ENCODE data around the gene CTDSPL.

The CTDSPL gene

GRCh38 chr3:37907906-37908305 is 46.2 kb downstream of the CTDSPL start:
- TF ChIP-seq REST (IDR thresholded peaks at IDR 0.05; ENCODE audit: insufficient replicate concordance, low read depth) (no peak), CTCF (IDR thresholded peaks at IDR 0.05; ENCODE audit: insufficient read depth, low read length) (no peak), POLR2AphosphoS5 (IDR thresholded peaks at IDR 0.05; ENCODE audit: low read depth) (no peak), GABPA (IDR thresholded peaks at IDR 0.05; ENCODE audit: low read depth) (no peak), SPI1 (IDR thresholded peaks at IDR 0.05; ENCODE audit: borderline replicate concordance, low read depth) (no peak)
- no peak for DNase-seq (ENCODE audit: low read depth in 1 of 2, low spot score in 1 of 2)
- peaks cover 11% of the 10 kb centered on the region for H3K27me3 ChIP-seq (ENCODE audit: insufficient read depth, poor library complexity, severe bottlenecking)
- no peak overlapping the region for H3K4me3 ChIP-seq (replicated peaks; ENCODE audit: insufficient read depth, low read length)
- no peak overlapping the region for H3K27ac ChIP-seq (replicated peaks)

- no peak overlapping the region for H3K27ac ChIP-seq (replicated peaks)
- peaks cover 11% of the 10 kb centered on the region for H3K27me3 ChIP-seq (ENCODE audit: insufficient read depth, poor library complexity, severe bottlenecking)
- no peak overlapping the region for H3K4me3 ChIP-seq (replicated peaks; ENCODE audit: insufficient read depth, low read length)
- no peak for DNase-seq (ENCODE audit: low read depth in 1 of 2, low spot score in 1 of 2)
- TF ChIP-seq SPI1 (IDR thresholded peaks at IDR 0.05; ENCODE audit: borderline replicate concordance, low read depth) (peak; percentile 57; the same call in 1 of the 2 replicates), REST (IDR thresholded peaks at IDR 0.05; ENCODE audit: insufficient replicate concordance, low read depth) (no peak)
Observed at GRCh38 chr3:37909067-37909911, 47.6 kb downstream of the CTDSPL start.

GRCh38 chr3:37910671-37911400 is 49.2 kb downstream of the CTDSPL start:
- H3K4me3 ChIP-seq (replicated peaks; ENCODE audit: insufficient read depth, low read length) = no peak overlapping the region
- peaks cover 11% of the 10 kb centered on the region for H3K27me3 ChIP-seq (ENCODE audit: insufficient read depth, poor library complexity, severe bottlenecking)
- TF ChIP-seq POLR2AphosphoS5 (IDR thresholded peaks at IDR 0.05; ENCODE audit: low read depth) = no peak
- TF ChIP-seq GABPA (IDR thresholded peaks at IDR 0.05; ENCODE audit: low read depth) = no peak
- no peak for TF ChIP-seq REST (IDR thresholded peaks at IDR 0.05; ENCODE audit: insufficient replicate concordance, low read depth)
- TF ChIP-seq SPI1 (IDR thresholded peaks at IDR 0.05; ENCODE audit: borderline replicate concordance, low read depth) = no peak
- TF ChIP-seq CTCF (IDR thresholded peaks at IDR 0.05; ENCODE audit: insufficient read depth, low read length) = no peak
- DNase-seq (ENCODE audit: low read depth in 1 of 2, low spot score in 1 of 2) = no peak
- no peak overlapping the region for H3K27ac ChIP-seq (replicated peaks)

Data from HL-60 (cell line).